GM21723 (cell line): ENCODE measurements around the gene NTM.

Source experiments
- ATAC-seq: cut with Tn5 transposase; IDR thresholded peaks from one replicate; pipeline ENCODE4 v1.9.1; 2021; ENCODE audit warnings: mild to moderate bottlenecking, moderate library complexity; ENCODE audit not compliant: unreplicated experiment

The NTM gene

GRCh38 chr11:131877246-131877942 is 507.0 kb downstream of the NTM start:
- no peak for ATAC-seq

- ATAC-seq: no peak
These were observed 509.9 kb downstream of the NTM start for GRCh38 chr11:131880316-131880715.

- ATAC-seq: no peak
These were observed 510.6 kb downstream of the NTM start for GRCh38 chr11:131880976-131881375.

- no peak for ATAC-seq
These were observed 512.9 kb downstream of the NTM start for GRCh38 chr11:131883332-131883731.

GRCh38 chr11:131884461-131885073 is 514.2 kb downstream of the NTM start:
- ATAC-seq: no peak

- ATAC-seq: no peak
These were observed 515.0 kb downstream of the NTM start for GRCh38 chr11:131885431-131885830.

- ATAC-seq: no peak
These were observed 515.8 kb downstream of the NTM start for GRCh38 chr11:131886201-131886600.

GRCh38 chr11:131888230-131888855 is 517.9 kb downstream of the NTM start:
- no peak for ATAC-seq

- ATAC-seq: no peak
These were observed 518.7 kb downstream of the NTM start for GRCh38 chr11:131889146-131889577.

GRCh38 chr11:131889760-131890581 is 519.6 kb downstream of the NTM start:
- peak; percentile 29 for ATAC-seq

- ATAC-seq: peak; percentile 92
These were observed 522.9 kb downstream of the NTM start for GRCh38 chr11:131893103-131893890.

GRCh38 chr11:131893988-131894387 is 523.6 kb downstream of the NTM start:
- ATAC-seq: no peak

- no peak for ATAC-seq
These were observed 524.5 kb downstream of the NTM start for GRCh38 chr11:131894615-131895544.

GRCh38 chr11:131895865-131896264 is 525.5 kb downstream of the NTM start:
- ATAC-seq: no peak

- no peak for ATAC-seq
These were observed 526.7 kb downstream of the NTM start for GRCh38 chr11:131896978-131897615.

- ATAC-seq: no peak
These were observed 527.5 kb downstream of the NTM start for GRCh38 chr11:131897956-131898355.

GRCh38 chr11:131898949-131899348 is 528.5 kb downstream of the NTM start:
- ATAC-seq: no peak

- peak; percentile 48 for ATAC-seq
These were observed 529.6 kb downstream of the NTM start for GRCh38 chr11:131899950-131900580.
